NB4 (cell line): ENCODE results near the gene TSKU.
"Not testable (repeated sequence)": the region's sequence is repeated elsewhere in the genome, so short reads cannot be mapped to it uniquely, and the experiment has no call there.

ENCODE experiments used
- CTCF ChIP-seq: IDR thresholded peaks from one replicate; pipeline ENCODE4 v1.5.1; 2012; ENCODE audit warnings: low read depth, low read length
- POLR2A ChIP-seq: IDR thresholded peaks from 2 replicates; pipeline ENCODE4 v1.6.1; 2011; ENCODE audit warnings: mild to moderate bottlenecking; ENCODE audit not compliant: insufficient read length; ENCODE audit errors: extremely low read depth

GRCh38 chr11:76791002-76791770 lies 8.0 kb downstream of the TSKU start:
- not testable (repeated sequence) for TF ChIP-seq POLR2A, CTCF
